HCT116 (cell line): ENCODE data around the gene GSTO2. TPM values are rescaled to one million over a fixed set of nuclear protein-coding genes. Genes with fewer than 3 reads are reported as not detected.

Experiments
- ATAC-seq: fragments of 200-7000 bp; cut with Tn5 transposase; 2 replicates; pipeline ENCODE4 v1.9.1; 2020; ENCODE audit warnings: mild to moderate bottlenecking, moderate library complexity
- BruUV-seq: library from RNA; stranded (reverse); fragments of 400-500 nt; replicated peaks from 2 replicates; lab custom pipeline; 2021; lab: Mats Ljungman, UMichigan
- CTCF ChIA-PET: fragments of 300-600 bp; sonication (Branson Sonifier 250); formaldehyde crosslinking; loops from one replicate; lab custom pipeline; 2021; ENCODE audit warnings: antibody characterized with exemption; lab: Charles Lee
- POLR2A ChIA-PET: fragments of 300-600, 350-600 bp; sonication (Branson Sonifier 250); formaldehyde crosslinking; loops from one replicate; lab custom pipeline; 2021; ENCODE audit warnings: antibody characterized with exemption; lab: Charles Lee
- RAD21 ChIA-PET, 2 experiments: fragments of 300-600 bp; sonication (Branson Sonifier 250); formaldehyde crosslinking; loops; one replicate each; lab custom pipeline; 2023; ENCODE audit warnings: low total read pairs in 2 of 2; ENCODE audit not compliant: uncharacterized antibody in 2 of 2, unreplicated experiment in 2 of 2, low non-redundant PET in 1 of 2; lab: Charles Lee
- DNase-seq: peaks from one replicate; pipeline ENCODE4 v3.0.0-alpha.2; 2010; ENCODE audit warnings: low read depth, low spot score
- H2AFZ ChIP-seq: fragments of 200-600 bp; shearing (Covaris generic), sonication (generic); 2 replicates; pipeline ENCODE4 v1.6.1; 2017; ENCODE audit warnings: low read depth, mixed run types, mixed read lengths, antibody characterized with exemption, low read length; ENCODE audit not compliant: poor library complexity, severe bottlenecking
- H3K27ac ChIP-seq: 2 replicates; pipeline ENCODE4 v1.5.1; 2012; ENCODE audit warnings: low read depth, low read length
- H3K27me3 ChIP-seq: fragments of 200-600 bp; sonication (generic); 2 replicates; pipeline ENCODE4 v1.6.1; 2016; ENCODE audit warnings: mixed run types, low read length, mixed read lengths; ENCODE audit not compliant: insufficient read depth
- H3K36me3 ChIP-seq, 2 experiments: fragments of 200-500 bp in 1 of 2; fragments of 200-600 bp in 1 of 2; sonication (Bioruptor generic) in 1 of 2; sonication (generic) in 1 of 2; 2 replicates each; pipeline versions ENCODE4 v1.5.1 to v1.6.1; 2014 to 2016; ENCODE audit warnings: low read length in 2 of 2, inconsistent platforms in 1 of 2, mixed read lengths in 1 of 2, mixed run types in 1 of 2; ENCODE audit not compliant: insufficient read depth in 2 of 2, control insufficient read depth in 1 of 2
- H3K4me1 ChIP-seq, 2 experiments: fragments of 200-600 bp in 1 of 2; sonication (generic) in 1 of 2; 2 replicates each; pipeline versions ENCODE4 v1.5.1 to v1.6.1; 2012 to 2017; ENCODE audit warnings: low read length in 2 of 2, inconsistent platforms in 1 of 2, mild to moderate bottlenecking in 1 of 2, mixed read lengths in 1 of 2, mixed run types in 1 of 2, moderate library complexity in 1 of 2; ENCODE audit not compliant: insufficient read depth in 2 of 2, control insufficient read depth in 1 of 2
- H3K4me2 ChIP-seq: fragments of 200-600 bp; sonication (generic); 2 replicates; pipeline ENCODE4 v1.6.1; 2017; ENCODE audit warnings: mixed run types, low read length, mixed read lengths
- H3K4me3 ChIP-seq, 2 experiments: fragments of 200-600 bp in 1 of 2; sonication (generic) in 1 of 2; replicated peaks in 1 of 2; 2 replicates each; pipeline ENCODE4 v1.5.1; 2011 to 2016; ENCODE audit warnings: low read length in 2 of 2, control low read depth in 1 of 2, low read depth in 1 of 2, mild to moderate bottlenecking in 1 of 2, mixed read lengths in 1 of 2, mixed run types in 1 of 2
- H3K79me2 ChIP-seq: fragments of 200-600 bp; sonication (generic); 2 replicates; pipeline ENCODE4 v1.6.1; 2017; ENCODE audit warnings: mild to moderate bottlenecking, mixed run types, low read length, moderate library complexity, mixed read lengths; ENCODE audit not compliant: insufficient read depth
- H3K9ac ChIP-seq: fragments of 200-600 bp; sonication (generic); 2 replicates; pipeline ENCODE4 v1.6.1; 2016; ENCODE audit warnings: low read length, mixed read lengths
- H3K9me2 ChIP-seq: fragments of 200-600 bp; sonication (generic), shearing (Covaris generic); 2 replicates; pipeline ENCODE4 v1.6.1; 2017; ENCODE audit warnings: mixed run types, mild to moderate bottlenecking, moderate library complexity; ENCODE audit not compliant: insufficient read depth
- H3K9me3 ChIP-seq, 2 experiments: fragments of 200-500 bp in 1 of 2; fragments of 200-600 bp in 1 of 2; sonication (Bioruptor generic) in 1 of 2; sonication (generic) in 1 of 2; 2 replicates each; pipeline ENCODE4 v1.6.1; 2014 to 2017; ENCODE audit warnings: low read length in 2 of 2, mixed read lengths in 2 of 2, inconsistent platforms in 1 of 2, low read depth in 1 of 2, mild to moderate bottlenecking in 1 of 2, mixed run types in 1 of 2, moderate library complexity in 1 of 2; ENCODE audit not compliant: control insufficient read depth in 1 of 2, insufficient read depth in 1 of 2
- H4K20me1 ChIP-seq: fragments of 200-600 bp; sonication (generic), shearing (Covaris generic); 2 replicates; pipeline ENCODE4 v1.6.1; 2017; ENCODE audit warnings: mixed run types, mild to moderate bottlenecking, moderate library complexity; ENCODE audit not compliant: insufficient read depth
- CBX3 ChIP-seq: IDR thresholded peaks from 2 replicates; pipeline ENCODE4 v1.6.1; 2012; ENCODE audit warnings: low read depth
- EGR1 ChIP-seq: IDR thresholded peaks from 2 replicates; pipeline ENCODE4 v1.6.1; 2012; ENCODE audit warnings: low read depth
- ELF1 ChIP-seq: IDR thresholded peaks from 2 replicates; pipeline ENCODE4 v1.6.1; 2012; ENCODE audit warnings: low read depth, borderline replicate concordance
- SP1 ChIP-seq: IDR thresholded peaks from 2 replicates; pipeline ENCODE4 v1.6.1; 2012; ENCODE audit warnings: low read depth
- TCF7L2 ChIP-seq: IDR thresholded peaks from 2 replicates; pipeline ENCODE4 v1.7.0; 2011; ENCODE audit warnings: borderline replicate concordance, inconsistent platforms; ENCODE audit not compliant: insufficient read depth, insufficient read length; ENCODE audit errors: extremely low read depth
- ZFX ChIP-seq: fragments of 450-650 bp; IDR thresholded peaks from 2 replicates; pipeline ENCODE4 v1.6.1; 2017
- intact Hi-C: fragments of 100-400 bp; cut with micrococcal nuclease; formaldehyde crosslinking; loops from 2 replicates; pipeline ENCODE4 v1.10.0; 2022
- total RNA-seq: library from RNA; stranded (reverse); gene quantifications from one replicate; pipeline ENCODE4 v1.2.1, GENCODE V29; 2021; ENCODE audit not compliant: unreplicated experiment

Gene GSTO2
- total RNA-seq, 1 experiment from 2014 or later: 115 TPM

GRCh38 chr10:104333032-104333727 is 64.2 kb downstream of the GSTO2 start:
- H2AFZ ChIP-seq: no peak overlapping the region
- no TSS peak for BruUV-seq
- no peaks in the 10 kb centered on the region for H3K36me3 ChIP-seq
- H3K4me3 ChIP-seq: no peak overlapping the region
- no peak overlapping the region for H3K9ac ChIP-seq
- ATAC-seq: no peak
- intact Hi-C loops: loop anchor here (10.0 kb wide), 1 partner anchor 438 kb away; no protein-coding TSS in a partner anchor
- peaks cover 74 to 91% of the 10 kb centered on the region in 2 experiments for H3K4me1 ChIP-seq
- RAD21 ChIA-PET: no interaction called here
- H3K27ac ChIP-seq: no peak overlapping the region
- H3K4me2 ChIP-seq: no peak overlapping the region
- DNase-seq: no peak
- POLR2A ChIA-PET: no interaction called here
- H3K79me2 ChIP-seq: peaks cover 91% of the 10 kb centered on the region
- no peaks in the 10 kb centered on the region for H3K9me3 ChIP-seq
- no peaks in the 10 kb centered on the region for H3K9me2 ChIP-seq
- TF ChIP-seq ELF1: no peak
- TF ChIP-seq EGR1: no peak
- no peak for TF ChIP-seq TCF7L2
- no peak for TF ChIP-seq ZFX
- no peak for TF ChIP-seq CBX3
- CTCF ChIA-PET: no interaction called here
- no peaks in the 10 kb centered on the region for H3K27me3 ChIP-seq
- H4K20me1 ChIP-seq: no peaks in the 10 kb centered on the region

- H2AFZ ChIP-seq: no peak overlapping the region
- H3K27ac ChIP-seq: no peak overlapping the region
- H3K79me2 ChIP-seq: peaks cover 84% of the 10 kb centered on the region
- peaks cover 67 to 84% of the 10 kb centered on the region in 2 experiments for H3K4me1 ChIP-seq
- no TSS peak for BruUV-seq
- no peak overlapping the region for H3K4me3 ChIP-seq
- intact Hi-C loops: loop anchor here (10.0 kb wide), 1 partner anchor 439 kb away; no protein-coding TSS in a partner anchor
- RAD21 ChIA-PET: no interaction called here
- ATAC-seq: no peak
- H4K20me1 ChIP-seq: no peaks in the 10 kb centered on the region
- no peaks in the 10 kb centered on the region for H3K9me2 ChIP-seq
- no peak for DNase-seq
- no peaks in the 10 kb centered on the region for H3K9me3 ChIP-seq
- H3K9ac ChIP-seq: no peak overlapping the region
- POLR2A ChIA-PET: no interaction called here
- CTCF ChIA-PET: interaction anchor here (0.5 kb wide), 1 partner anchor 9 kb away, joined by 5 read pairs; no protein-coding TSS in a partner anchor
- no peaks in the 10 kb centered on the region for H3K27me3 ChIP-seq
- H3K36me3 ChIP-seq: no peaks in the 10 kb centered on the region
- H3K4me2 ChIP-seq: no peak overlapping the region
- TF ChIP-seq SP1 (no peak), EGR1 (no peak)
- TF ChIP-seq, all 23 proteins: peak for 0
These were observed 64.9 kb downstream of the GSTO2 start for GRCh38 chr10:104333728-104334373.
